Right cardiac atrium (tissue), 5 donors: Measurements from ENCODE around the gene ZSCAN30. TPM values are rescaled to one million over a fixed set of nuclear protein-coding genes. Genes with fewer than 3 reads are reported as not detected.

Experiments
- ATAC-seq, 2 donors: fragments of 200-7000 bp; cut with Tn5 transposase; one replicate each; pipeline versions ENCODE4 v1.8.0 to v1.9.1; 2020; ENCODE audit warnings: moderate library complexity in 2 of 2, mild to moderate bottlenecking in 1 of 2
- DNase-seq, 3 donors: peaks; one replicate each; pipeline ENCODE4 v3.0.0-alpha.2; 2020
- H3K27ac ChIP-seq: one replicate; pipeline ENCODE4 v1.5.1; 2013; ENCODE audit warnings: mild to moderate bottlenecking, low read length, control low read depth, moderate library complexity
- H3K27me3 ChIP-seq: one replicate; pipeline ENCODE4 v1.6.1; 2013; ENCODE audit not compliant: control insufficient read depth, insufficient read depth
- H3K4me1 ChIP-seq: one replicate; pipeline ENCODE4 v1.6.1; 2013; ENCODE audit warnings: low read length; ENCODE audit not compliant: control insufficient read depth, insufficient read depth
- H3K4me3 ChIP-seq: one replicate; pipeline ENCODE4 v1.5.1; 2013; ENCODE audit warnings: low read length, control low read depth
- H3K9me3 ChIP-seq: one replicate; pipeline ENCODE4 v1.6.1; 2013; ENCODE audit warnings: low read length; ENCODE audit not compliant: control insufficient read depth
- WGBS: extraction: QIAGEN DNeasy Blood & Tissue Kit; methylation state at CpG from one replicate; pipeline ENCODE4 v1.1.7; 2013; 5-methylcytosine and 5-hydroxymethylcytosine counted together
- intact Hi-C, 4 donors: fragments of 100-400 bp; cut with DNase I; formaldehyde crosslinking; loops; one replicate each; pipeline versions ENCODE4 v1.11.0 to v1.14.0; 2022 to 2023
- polyA plus RNA-seq: library from polyadenylated mRNA; stranded (reverse); fragments of 200-250 nt; gene quantifications from one replicate; pipeline ENCODE4 v1.2.3, GENCODE V29; 2013
- total RNA-seq, 4 donors: library from RNA; stranded (reverse); fragmentation: NEBNext Ultra II Directional; extraction: Animal tissue kit (Norgen Biotek cat#: 25700); gene quantifications; one replicate each; pipeline ENCODE4 v1.2.1, GENCODE V29; 2021
- donor health status: healthy with polysubstance abuse.
- donor health status: DM: no; HTN: yes; CAD: no.
- donor health status: DM: no; HTN: no; CAD: no.
- donor health status: DM: no; HTN: yes; CAD: no; lungs with severe emphysema.
- donor health status: DM: yes; HTN: yes; CAD: no.

The ZSCAN30 gene
- total and polyA plus RNA-seq, 5 donors = 16.9 to 30.9 (median 17.9) TPM

DNA sequence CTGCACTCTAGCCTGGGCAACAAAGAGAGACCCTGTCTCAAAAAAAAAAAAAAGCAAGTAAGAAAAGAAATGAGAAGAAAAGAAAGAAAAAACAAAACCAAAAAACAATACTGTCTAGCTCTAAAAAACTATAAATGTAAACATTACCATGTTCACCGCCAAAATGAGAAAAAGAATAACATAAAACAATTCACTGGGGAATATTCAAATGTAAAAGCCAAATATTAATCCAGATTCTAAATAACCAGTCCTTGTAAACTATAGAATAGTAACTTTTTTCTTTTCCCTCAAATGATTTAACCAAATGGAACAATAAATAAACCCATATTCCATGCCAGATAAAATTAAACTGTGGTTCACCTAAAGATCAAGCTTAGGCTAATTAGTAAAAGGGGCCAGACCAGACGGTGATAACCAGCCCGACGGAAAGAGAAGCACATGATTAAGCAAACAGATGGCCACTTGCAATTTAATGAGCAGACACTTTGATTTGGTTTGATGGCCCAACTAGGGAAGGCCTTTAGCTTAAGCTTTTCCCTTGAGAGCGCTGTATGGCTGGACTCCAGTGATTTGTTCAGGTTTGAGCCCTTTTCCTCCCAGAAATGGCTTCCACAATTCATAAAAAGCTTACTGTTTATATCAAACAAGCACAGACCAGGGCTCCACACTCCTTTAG lies 88.6 kb downstream of the ZSCAN30 start:
- Histone ChIP-seq H3K4me3 (no peak overlapping the region), H3K27ac (no peak overlapping the region), H3K27me3 (no peaks in the 10 kb centered on the region), H3K9me3 (no peaks in the 10 kb centered on the region), H3K4me1 (no peaks in the 10 kb centered on the region)
- no peak for ATAC-seq
- no peak for DNase-seq
- intact Hi-C loops = no loop called here
- 65% methylated on average over 5 of the region's 5 CpGs for WGBS

Other genes starting within 250 kb of the ZSCAN30 start
- 100 to 1,000 TPM in 1 of 4 donors, 10 to 100 TPM in 3; 86.2 to 108 (median 92.0) TPM for gene MAPRE2, start 248.8 kb downstream of the ZSCAN30 start, total RNA-seq
- 52.8 TPM for gene MAPRE2, start 248.8 kb downstream of the ZSCAN30 start, polyA plus RNA-seq
- 10 to 100 TPM; 18.6 to 21.8 (median 19.4) TPM for gene ZNF397, start 49.2 kb downstream of the ZSCAN30 start, total RNA-seq
- 12.5 TPM for gene ZNF397, start 49.2 kb downstream of the ZSCAN30 start, polyA plus RNA-seq
- gene ZNF24, start 54.2 kb upstream of the ZSCAN30 start, total RNA-seq = 10 to 100 TPM; 47.3 to 56.5 (median 51.8) TPM
- 15.4 TPM for gene ZNF24, start 54.2 kb upstream of the ZSCAN30 start, polyA plus RNA-seq
- gene ZNF396, start 87.1 kb upstream of the ZSCAN30 start, total RNA-seq = 1 to 10 TPM in 3 of 4 donors, under 1 TPM in 1; 0.89 to 1.7 (median 1.4) TPM
- 0.72 TPM for gene ZNF396, start 87.1 kb upstream of the ZSCAN30 start, polyA plus RNA-seq
- 10 to 100 TPM; 25.4 to 27.2 (median 26.0) TPM for gene INO80C, start 207.7 kb upstream of the ZSCAN30 start, total RNA-seq
- 36.1 TPM for gene INO80C, start 207.7 kb upstream of the ZSCAN30 start, polyA plus RNA-seq